ENCODE measurements around the gene ATP6V0E1.
"Not testable (repeated sequence)": the region's sequence is repeated elsewhere in the genome, so short reads cannot be mapped to it uniquely, and the experiment has no call there.

The ATP6V0E1 gene

GRCh38 chr5:173041881-173042762 lies 58.6 kb downstream of the ATP6V0E1 start:
- no peak for DNase-seq

GRCh38 chr5:173042763-173043107 lies 59.2 kb downstream of the ATP6V0E1 start:
- DNase-seq = no peak

DNA sequence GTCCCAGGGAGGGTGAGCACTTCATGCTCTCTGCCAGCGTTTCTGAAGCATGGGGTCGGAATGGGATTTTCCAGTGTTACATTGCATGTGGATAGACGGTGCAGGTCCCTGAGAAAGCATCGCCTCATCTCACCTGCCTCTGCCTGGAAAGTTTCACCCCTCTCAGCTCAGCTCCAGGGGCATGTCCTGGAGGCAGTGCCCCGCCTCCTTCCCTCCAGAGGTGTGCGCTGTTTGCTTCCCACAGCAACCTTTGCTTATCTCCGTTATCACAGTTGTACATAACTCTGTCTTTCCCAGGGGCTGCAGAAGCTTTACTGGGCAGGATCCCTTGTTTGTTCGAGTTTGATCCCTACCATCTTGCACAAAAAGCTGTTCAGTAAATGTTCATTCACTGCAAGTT lies 61.9 kb downstream of the ATP6V0E1 start:
- no peak for DNase-seq

DNA sequence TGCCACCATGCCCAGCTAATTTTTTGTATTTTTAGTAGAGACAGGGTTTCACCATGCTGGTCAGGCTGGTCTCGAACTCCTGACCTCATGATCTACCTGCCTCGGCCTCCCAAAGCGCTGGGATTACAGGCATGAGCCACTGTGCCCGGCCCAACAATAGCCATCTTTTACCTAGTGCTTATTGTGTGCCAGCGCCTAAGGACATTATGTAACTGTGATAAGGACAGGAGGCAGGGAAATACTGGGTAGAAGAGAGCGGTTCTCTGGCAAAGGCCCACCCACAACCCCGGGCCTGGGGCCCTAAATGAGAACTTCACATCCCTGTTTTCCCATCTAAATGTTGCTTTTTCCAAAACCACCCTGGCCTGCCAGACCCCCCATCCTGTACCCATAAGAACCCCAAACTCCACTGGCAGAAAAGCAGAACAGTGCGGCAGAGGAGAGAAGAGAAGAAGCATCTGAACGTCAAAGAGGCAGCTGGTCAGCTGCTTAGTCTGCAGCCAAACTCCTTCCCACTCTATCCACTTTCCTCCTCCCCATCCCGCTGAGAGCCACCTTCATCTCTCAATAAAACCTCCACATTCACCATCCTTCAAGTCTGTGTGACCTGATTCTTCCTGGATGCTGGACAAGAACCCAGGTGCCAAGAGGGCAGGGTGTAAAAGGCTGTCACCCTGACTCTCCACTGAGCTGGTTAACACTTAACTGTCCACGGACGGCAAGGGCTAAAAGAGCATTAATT lies 63.7 kb downstream of the ATP6V0E1 start:
- not testable (repeated sequence) for DNase-seq

GRCh38 chr5:173047838-173048105 lies 64.2 kb downstream of the ATP6V0E1 start:
- DNase-seq = no peak

- no peak for DNase-seq
Measured at GRCh38 chr5:173050791-173051190, 67.2 kb downstream of the ATP6V0E1 start.

GRCh38 chr5:173051746-173052145 lies 68.2 kb downstream of the ATP6V0E1 start:
- no peak for DNase-seq

DNA sequence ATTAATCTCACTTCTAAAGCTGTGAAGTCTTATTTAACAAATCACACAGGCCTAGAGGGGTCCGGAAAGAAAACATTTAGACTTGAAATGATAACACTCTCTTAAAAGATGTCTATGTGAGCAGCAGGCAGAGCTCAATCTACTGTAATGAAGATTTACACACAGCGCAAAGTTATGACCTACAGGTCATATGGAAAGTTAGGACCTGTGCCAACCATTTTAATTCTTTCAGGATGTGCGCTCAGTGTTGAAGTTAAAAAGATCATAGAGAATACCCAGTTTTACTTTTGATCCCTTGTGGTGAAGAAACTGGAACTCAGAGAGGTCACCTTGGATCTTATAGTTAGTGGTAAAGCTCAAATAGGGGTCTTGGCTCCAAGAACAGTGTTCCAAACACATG lies 69.5 kb downstream of the ATP6V0E1 start:
- DNase-seq = no peak

GRCh38 chr5:173055042-173055721 lies 71.6 kb downstream of the ATP6V0E1 start:
- DNase-seq = no peak

- no peak for DNase-seq
Measured at GRCh38 chr5:173055722-173055982, 72.1 kb downstream of the ATP6V0E1 start.

- DNase-seq = peak; percentile 95
Measured at GRCh38 chr5:173055983-173056782, 72.6 kb downstream of the ATP6V0E1 start, which contains the start of gene CREBRF. Gene CREBRF, plus strand, starts transcription at chr5:173056352. Its CDS starts 24,424 bp downstream, at chr5:173080776.

DNA sequence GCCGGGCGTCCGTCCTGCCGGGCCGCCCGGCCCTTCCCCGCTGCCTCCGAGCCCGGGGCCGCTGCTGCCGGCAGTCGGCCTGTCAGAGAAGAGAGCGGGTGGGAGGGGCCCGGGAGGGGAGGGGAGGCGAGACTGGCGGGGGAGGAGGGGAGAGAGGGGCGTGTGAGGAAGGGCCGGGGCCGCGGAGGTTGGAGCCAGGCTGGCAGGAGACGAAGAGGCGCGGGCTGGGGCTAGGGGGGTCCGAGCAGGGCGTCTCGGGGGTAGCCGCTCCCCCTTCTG lies 73.2 kb downstream of the ATP6V0E1 start:
- no peak for DNase-seq

GRCh38 chr5:173057062-173057924 lies 73.7 kb downstream of the ATP6V0E1 start:
- DNase-seq = peak; percentile 95

DNA sequence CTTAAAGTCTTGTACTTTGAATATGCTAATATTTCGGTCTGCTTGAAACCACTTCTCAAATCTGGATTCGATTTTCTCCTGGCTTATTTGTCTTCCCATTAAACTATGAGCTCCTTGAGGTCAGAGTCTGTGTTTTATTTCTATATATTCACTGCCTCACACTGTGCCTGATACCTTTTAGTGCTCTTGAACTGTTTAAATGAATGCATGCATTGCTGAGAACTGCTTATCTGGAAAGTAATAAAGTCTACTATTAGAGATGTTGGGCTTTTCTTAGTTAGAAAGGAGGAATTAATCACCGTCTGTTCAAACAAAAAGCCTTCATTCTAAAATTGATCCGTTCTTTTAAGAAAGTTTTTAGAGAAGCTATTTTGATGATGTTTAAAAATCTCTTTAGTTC lies 78.6 kb downstream of the ATP6V0E1 start:
- no peak for DNase-seq

GRCh38 chr5:173065155-173065554 lies 81.6 kb downstream of the ATP6V0E1 start:
- DNase-seq = no peak

DNA sequence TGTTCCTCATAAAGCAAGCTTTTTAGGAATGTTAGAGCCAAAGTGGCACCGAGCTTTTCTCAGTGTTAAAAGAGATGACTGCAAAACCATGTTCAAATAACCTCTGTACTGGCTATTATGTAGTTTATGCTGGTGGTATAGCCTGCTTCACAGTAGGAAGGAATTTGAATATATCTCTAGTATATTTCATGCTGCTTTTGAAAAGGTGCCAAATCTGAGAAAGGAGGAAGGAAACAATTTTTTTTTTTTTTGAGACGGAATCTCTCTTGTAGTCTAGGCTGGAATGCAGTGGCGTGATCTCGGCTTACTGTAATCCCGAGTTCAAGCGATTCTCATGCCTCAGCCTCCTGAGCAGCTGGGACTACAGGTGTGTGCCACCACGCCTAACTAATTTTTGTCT lies 86.1 kb downstream of the ATP6V0E1 start:
- DNase-seq = peak; percentile 2

- DNase-seq = no peak
Measured at GRCh38 chr5:173075137-173075843, 91.7 kb downstream of the ATP6V0E1 start.

DNA sequence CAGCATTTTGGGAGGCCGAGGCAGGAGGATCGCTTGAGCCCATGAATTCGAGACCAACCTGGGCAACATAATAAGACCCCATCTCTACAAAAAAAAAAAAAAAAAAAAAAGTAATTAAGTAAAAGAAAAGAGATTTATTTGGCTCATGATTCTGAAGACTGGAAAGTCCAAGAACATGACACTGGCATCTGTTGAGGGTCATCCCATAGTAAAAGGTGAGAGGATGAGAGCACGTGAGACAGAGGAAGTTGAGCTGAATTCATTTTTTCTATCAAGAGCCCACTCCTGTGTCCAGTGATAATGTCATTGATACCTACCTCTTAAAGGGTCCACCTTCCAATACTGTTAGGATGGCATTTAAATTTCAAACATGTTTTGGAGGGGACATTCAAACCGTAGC lies 92.4 kb downstream of the ATP6V0E1 start:
- DNase-seq = no peak

- not testable (repeated sequence) for DNase-seq
Measured at GRCh38 chr5:173076471-173076870, 92.9 kb downstream of the ATP6V0E1 start.

DNA sequence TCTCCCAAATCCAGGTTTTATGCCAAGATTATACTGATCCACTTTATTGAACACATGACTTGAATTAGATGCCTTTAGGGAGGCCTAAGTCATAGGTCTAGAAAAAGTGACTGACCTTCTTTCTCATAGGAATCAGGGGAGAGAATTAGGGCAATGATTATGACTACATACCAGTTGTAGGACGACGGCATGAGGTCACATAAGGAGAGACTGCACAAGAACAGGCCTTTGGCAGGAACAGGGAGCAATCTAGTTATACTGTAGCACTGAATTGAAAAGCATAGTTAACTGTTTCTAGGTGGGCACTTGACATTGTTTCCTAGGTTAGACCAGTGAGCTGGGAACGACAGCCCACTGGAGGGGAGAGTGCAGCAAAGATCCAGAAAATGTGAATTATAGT lies 95.3 kb downstream of the ATP6V0E1 start:
- DNase-seq = no peak
